GM18507 (cell line): ENCODE measurements around the gene NLK.
"Not testable (repeated sequence)": the region's sequence is repeated elsewhere in the genome, so short reads cannot be mapped to it uniquely, and the experiment has no call there.

ENCODE experiments used
- DNase-seq: peaks from one replicate; pipeline ENCODE4 v3.0.0; 2011; ENCODE audit warnings: low read depth; ENCODE audit not compliant: insufficient read length; ENCODE audit errors: extremely low spot score
- FAIRE-seq: peaks from 2 replicates; lab custom pipeline; 2011; peaks lifted over from hg19 to GRCh38; lab: Jason Lieb, UNC

The NLK gene

DNA sequence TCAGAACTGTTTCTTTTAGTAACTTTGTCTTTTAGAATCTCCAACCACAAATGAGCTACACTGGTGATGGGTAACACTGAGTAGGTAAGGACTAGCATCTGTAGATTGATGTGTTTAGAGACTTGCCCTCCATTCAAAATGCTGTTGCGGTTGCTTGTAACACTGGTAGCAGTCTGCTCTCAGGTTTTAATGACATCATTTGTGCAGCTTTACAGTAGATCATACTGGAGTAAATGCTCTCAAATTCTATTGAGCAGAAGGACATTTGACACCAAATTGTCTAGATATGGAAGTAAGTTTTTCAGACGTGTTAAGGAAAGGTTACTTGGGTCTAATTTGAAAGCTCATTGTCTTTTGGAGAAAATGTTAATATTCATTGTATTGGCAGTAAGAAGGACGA, 98.8 kb downstream of the NLK start:
- FAIRE-seq (no peak), DNase-seq (no peak)

DNA sequence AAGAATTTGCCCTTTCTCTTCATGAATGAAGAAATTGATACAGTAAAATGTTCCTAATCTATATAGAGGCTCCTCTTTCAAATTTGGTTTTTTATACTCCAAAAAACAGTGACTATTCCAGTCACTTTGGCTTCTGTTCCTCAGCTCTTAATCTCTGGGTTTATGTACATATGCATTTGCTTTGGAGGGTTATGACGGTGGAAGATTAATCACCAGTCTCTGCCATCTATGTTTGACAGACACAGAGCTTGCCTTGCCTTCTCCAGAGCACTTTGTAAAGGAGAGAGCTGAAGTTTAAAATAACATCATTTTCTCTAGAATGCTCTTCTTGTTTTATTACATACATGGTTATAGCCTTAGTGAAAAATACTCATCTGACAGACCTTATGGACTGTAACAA, 99.3 kb downstream of the NLK start:
- no peak for DNase-seq
- FAIRE-seq = no peak

DNA sequence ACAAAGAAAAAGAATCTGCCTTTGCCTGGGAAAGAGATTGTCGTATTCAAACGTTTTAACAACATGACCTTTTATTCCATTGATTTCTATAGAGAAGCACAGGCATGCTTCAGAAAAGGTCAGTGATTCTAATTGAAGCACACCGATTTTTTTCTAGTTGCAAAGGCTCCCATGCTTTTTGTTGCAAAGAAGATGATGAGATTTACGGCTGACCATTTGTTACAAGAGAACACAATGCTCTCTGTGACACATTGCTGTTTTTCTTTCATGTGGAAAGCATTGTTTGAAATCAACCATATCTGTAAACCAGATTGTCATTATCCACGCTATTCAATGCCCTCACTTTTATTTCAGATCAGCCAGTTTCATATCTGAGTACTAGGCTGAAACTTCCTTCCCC, 99.8 kb downstream of the NLK start:
- FAIRE-seq (no peak), DNase-seq (no peak)

DNA sequence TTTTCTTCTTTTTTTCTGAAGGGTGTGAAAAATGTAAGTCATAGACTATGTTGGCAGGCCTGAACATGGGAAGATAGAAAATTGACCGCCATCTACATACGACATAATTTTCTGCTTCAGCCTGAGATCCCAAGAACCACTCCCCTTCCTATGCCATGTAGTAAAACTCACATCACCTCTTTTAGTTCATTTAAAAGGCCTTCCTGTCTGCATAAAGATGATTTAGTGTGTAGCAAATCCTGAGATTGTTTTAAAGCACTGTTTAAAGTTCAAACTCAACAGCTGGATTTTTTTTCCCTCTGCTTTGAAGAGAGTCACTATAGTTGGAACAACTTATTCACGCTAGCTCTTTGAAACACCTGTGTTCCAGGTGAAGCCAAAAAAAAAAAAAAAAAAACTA, 101.5 kb downstream of the NLK start:
- DNase-seq (no peak), FAIRE-seq (no peak)

DNA sequence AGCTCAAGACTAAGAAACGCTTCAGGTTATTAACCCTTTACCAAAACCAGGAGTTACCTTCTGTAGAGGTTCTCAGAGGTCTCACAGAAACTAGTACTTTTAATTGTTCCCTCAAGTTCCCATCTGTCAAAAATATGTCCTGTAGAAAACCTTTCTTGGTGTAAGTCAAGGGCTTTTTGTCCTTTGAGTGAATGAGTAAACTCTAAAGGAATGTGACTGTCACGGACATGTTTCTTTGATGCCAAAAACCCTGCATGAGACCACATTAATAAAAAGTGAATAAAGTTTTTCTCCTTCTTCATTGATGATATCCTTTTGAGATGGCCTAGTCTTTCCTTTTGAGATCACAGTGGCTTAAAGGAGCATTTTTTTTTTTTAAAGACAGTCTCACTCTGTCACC, 102.9 kb downstream of the NLK start:
- FAIRE-seq (no peak), DNase-seq (no peak)

DNA sequence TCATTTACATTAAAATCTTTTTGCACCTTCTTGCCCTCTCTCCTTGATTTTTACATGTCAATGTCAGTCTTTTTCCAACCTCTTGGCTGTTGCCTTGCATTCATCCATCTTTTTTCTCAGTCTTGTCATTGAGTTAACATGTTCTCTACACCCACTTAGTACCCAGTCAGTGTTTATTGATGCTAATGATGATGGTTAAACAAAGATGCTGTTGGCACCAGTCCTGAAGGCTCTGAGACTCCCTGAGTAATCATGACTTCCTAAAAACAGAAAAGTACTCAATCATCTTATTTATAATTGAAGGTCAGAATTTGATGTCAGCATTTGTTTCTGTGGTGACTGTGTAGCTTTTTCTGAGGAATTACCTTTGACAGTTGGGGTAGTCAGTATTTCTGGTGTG, 104.5 kb downstream of the NLK start:
- DNase-seq (no peak), FAIRE-seq (no peak)

DNA sequence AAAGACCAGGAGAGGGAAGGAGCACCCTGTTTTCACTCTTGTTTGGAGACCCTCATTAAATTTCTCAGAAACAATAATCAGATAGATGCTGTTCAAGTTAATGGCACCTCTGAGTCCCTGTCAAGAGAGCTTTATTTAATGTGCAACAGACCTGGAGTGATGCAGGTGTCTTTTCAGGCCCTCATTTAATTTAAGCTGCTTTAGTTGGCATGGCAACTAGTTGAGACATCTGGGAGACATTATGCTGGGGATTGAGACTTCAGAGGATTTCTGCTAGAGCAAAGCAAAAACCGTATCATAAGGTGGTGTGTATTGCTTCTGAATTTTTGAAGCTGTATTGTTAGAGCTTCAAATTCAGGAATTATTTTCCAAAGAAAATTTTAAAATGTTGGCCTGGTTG, 108.5 kb downstream of the NLK start:
- DNase-seq = no peak
- FAIRE-seq = no peak

DNA sequence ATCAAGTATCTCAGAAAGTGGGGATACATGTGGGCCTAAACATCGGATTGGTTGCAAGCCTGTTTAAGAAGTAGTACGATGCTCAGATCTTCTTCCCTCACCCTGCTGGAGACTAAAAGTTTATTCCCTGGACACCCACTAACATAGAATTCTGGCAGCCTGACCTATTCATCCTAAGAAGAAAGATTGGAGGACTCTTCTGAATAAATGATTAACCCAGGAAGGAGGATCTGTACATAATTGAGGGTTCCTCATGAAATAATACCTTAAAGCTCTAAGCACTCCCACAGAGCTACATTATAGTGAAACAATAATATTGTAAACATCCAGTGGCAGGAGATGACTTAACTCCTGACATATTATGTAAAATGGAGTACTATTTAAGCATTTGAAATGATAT, 111.7 kb downstream of the NLK start:
- no peak for FAIRE-seq
- no peak for DNase-seq

DNA sequence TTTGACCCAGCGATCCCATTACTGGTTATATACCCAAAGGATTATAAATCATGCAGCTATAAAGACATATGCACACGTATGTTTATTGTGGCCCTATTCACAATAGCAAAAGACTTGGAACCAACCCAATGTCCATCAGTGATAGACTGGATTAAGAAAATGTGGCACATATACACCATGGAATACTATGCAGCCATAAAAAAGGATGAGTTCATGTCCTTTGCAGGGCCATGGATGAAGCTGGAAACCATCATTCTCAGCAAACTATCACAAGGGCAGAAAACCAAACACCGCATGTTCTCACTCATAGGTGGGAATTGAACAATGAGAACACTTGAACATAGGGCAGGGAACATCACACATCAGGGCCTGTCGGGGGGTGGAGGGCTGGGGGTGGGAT, 112.9 kb downstream of the NLK start:
- FAIRE-seq, DNase-seq: not testable (repeated sequence)

DNA sequence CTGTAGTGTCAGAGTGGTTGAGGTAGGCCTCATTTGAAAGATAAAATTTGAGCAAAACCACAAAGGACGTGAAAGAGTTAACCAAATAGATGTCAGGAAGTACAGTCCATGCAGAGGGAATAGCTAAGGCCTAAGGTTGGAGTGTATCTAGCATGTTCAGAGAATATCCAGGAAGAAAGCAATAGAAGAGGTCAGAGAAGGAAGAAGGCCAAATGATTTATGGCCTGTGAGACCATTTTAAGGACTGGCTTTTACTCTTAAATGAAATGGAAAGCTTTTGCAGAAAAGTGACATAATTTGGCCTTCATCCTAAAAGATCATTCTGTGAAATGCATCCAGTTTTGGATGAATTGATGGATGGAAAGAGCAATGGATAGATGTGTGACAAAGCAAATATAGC, 116.5 kb downstream of the NLK start:
- no peak for DNase-seq
- FAIRE-seq = no peak

DNA sequence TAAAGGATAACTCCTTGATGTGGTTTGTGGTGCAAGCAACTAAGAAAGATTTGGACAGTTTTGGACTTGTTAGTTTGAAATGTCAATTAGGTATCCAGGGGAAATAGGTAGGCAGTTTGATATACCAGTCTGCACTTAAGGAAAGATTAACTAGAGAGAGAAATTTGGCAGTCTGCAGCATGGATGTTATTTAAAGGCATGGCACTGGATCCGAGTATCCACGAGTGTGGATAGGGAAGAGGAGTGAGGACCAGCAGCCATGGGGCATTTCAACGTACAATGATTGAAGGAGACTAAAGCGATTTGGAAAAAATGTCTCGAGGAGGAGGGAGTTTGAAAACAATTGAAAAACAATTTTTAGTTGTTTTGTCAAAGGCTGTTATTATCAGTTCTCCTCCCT, 117.4 kb downstream of the NLK start:
- no peak for DNase-seq
- FAIRE-seq = no peak

DNA sequence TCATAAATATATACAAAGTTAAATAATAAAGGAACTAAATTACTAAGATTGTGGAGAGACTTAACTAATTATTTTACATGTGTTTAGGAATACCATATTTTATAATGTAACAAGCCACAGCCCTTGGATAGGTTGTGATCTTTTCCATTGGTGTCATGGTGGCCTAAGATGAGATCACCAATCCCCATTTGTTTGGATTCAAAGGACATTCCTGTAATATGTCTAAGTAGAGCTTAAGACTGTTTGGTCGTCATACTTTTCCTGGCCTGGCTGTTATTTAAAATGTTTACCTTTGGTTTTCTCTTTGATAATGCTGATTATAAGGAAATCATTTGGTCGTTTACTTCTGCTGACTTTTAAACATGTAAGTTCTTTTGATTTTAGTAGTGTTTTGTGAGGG, 118.1 kb downstream of the NLK start:
- no peak for DNase-seq
- no peak for FAIRE-seq

DNA sequence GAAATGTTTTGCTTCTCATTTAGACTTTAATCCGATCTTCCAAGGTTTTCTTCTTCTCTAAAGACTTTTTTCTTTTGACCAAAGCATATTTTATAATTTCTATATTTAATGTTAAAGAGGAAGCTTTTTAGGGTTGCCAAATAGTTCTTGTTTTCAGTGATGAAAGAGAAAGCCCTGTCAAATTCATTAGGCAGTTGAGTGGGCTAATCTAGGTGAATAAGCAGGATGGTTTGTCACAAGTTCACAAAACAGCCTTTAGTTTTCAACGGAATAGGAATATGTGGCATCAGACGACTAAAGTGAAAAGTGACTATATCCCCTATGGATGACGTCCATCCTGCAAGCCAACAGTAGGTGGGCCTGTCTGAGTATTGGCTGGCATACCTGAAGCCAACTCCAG, 118.8 kb downstream of the NLK start:
- DNase-seq = no peak
- no peak for FAIRE-seq

DNA sequence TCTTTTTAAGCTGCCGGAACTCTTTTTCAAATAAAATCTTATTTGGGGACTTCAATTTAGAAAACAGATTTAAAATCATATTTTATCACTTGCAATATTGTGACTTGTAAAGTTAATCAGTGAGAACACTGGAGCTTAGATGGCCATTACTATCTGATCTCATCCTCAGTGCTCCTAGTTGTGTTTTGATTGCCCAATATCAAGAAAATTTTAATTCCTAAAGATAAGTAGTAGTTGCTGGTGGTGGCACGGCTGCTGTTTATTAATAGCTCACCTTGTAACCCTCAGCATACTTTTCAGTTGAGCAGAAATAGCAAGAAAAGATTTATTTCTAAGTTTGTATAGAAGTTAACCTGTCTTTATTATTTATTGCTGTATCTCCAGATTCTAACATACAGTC, 124.0 kb downstream of the NLK start:
- no peak for FAIRE-seq
- DNase-seq = no peak

DNA sequence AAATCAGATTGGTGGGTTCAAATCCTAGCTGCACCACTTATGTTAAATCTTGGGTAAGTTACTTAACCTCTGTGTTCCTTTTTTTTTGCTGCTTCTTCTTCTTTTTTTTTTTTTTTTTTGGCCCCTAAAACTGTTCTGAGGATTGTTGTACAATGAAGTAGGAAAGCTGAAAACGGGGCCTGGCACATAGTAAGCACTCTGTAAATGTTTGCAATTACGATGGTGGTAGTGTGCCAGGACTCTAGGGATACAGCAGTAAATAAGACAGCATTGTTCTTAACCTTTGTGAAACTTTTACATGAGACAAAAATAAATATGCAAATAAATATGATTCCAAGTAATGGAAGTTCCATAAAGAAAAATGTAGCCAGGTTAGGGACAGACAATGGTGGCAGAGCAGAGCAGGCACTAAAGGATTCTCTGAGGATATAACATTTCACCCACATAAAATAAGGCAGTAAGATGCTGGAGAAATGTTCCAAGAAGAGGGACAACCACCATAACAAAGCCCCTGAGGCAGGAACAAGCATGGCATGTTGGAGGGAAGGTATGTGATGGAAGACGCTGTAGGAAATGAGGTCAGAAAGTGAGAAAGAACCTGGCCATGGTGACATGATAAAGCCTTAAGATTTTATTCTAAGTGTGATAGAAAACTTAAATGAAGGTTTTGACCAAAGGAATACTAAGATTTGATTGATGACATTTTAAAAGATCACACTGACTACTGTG, 127.3 kb downstream of the NLK start:
- no peak for FAIRE-seq
- no peak for DNase-seq

DNA sequence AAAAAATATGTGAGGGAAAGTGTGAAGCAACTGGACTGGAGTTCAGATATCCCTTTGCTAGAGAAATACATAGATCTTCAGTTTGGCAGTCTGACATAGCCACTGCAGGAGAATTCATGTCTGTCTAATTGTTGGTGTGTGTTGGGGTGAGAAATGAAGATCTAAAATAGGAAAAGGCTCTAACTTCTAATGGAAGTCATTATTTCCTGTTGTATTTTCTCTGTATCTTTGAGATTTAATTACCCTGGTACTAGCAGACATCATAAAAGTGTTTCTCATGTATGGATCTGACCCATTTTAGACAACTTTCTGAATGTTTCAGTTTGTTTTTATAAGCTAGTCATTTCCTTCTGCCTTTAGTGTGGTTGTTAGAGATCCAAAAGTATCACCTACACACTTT, 128.3 kb downstream of the NLK start:
- DNase-seq (no peak), FAIRE-seq (no peak)

DNA sequence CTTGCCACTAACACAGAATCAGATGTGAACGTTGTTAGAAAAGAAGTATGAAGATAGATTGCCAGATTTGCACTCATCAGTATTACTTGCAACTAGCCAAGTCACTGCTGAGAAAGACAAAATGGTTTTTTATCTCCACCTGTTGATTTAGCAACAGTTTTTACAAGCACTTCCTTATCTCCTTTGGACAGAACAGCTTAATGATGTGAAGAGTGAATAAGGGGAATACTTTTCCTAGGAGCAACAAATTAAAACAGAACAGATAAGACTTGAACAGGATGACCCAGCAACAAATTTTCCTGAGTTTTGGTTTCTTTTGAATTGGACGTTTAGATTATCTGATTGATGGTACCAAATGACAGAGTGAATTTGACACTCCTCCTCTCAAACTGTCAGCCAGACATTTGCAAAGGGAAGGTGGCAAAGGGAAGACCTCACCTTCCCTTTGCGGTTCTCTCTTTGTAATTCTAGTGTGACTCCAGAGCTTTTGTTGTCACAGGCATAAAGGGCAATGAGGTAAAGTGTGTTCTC, 130.6 kb downstream of the NLK start:
- FAIRE-seq (no peak), DNase-seq (no peak)

DNA sequence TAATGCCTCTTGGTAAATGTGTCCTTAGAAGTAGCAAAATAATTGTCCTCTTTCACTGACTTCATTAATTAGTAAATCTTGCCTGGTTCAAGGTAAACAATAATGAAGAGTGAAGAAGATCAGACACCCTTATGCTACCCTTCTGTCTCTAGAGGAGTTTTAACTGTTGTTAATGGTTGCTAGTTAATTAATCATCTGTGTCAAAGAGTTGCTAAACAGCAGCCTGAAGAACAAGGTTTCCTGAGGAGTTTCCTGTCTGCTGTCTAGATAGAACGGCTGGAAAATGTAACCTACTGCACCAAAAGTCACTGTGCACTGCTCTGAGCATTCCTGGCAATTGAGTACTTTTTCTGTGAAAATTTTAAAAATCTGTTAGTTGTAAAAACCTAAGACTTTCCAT, 131.3 kb downstream of the NLK start:
- DNase-seq = no peak
- FAIRE-seq = peak; percentile 69

DNA sequence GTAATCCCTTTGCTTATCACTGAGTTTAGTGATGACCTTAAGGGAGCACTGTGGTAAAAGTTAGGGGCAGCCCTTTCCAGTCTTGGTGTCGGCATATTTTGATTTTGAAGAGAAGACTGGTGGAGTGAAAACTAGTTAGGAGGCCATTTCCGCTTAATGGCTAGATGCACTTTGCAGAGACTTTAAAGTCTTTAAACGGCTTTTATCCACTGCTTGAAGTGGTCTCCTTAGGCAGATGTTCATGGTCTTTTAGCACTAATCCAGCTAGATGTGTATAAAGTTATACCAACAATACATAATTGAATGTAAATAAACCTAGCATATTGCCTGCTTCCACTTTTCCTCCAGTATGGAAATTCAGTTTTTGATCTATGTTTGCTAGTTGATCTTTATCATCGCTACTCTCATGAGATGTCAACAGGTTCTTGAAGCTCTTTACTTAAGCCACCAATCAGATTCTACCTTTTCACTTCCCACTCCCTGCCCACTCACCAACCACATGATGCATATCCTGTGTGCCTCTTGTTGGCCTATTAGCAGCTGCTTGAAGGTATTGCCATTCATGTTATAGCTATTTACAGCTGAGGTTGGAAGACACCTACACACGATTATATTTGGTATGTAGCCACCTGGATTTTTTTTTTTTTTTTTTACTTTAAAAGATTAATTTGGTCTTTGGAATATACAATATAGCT, 132.0 kb downstream of the NLK start:
- no peak for DNase-seq
- FAIRE-seq = peak; percentile 47

DNA sequence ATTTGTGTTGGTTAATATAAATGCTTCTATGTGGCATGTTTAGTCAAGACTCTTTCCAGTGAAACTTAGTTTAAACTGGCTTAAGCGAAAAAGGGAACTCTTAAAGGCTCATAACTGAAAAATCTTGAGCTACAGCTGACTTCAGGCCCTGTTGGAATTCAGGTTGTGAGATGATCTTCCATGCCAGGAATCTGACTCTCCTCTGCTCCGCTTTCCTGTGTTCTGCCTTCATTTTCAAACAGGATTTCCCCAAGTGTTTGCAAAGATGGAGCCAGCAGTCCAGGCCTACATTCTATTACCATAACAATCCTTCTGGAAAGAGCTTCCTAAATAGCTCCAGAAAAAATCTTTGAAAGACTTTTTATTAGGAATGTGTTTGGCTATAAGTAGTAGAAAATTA, 134.9 kb downstream of the NLK start:
- no peak for DNase-seq

DNA sequence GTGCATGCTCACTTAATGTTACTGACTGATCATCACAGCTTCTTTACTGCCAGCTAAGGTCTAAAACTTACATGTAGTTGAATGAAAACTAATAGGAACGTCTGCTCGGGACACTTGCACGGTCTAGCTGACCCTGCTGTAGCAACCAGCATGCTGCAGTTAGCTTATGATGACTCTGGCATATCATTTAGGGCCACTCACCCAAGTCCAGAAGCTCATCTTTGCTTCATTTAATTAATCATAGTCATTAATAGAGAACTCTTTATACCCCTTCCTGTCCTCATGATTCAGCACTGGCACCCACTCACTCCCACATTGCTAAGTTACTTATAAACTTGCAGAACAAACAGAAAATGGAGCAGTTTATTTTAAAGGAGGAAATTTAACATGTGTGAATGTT, 136.3 kb downstream of the NLK start:
- DNase-seq (no peak), FAIRE-seq (no peak)

More for the DNA sequence above, 134.9 kb downstream of the NLK start:
- FAIRE-seq = no peak
